AG09319 (cell line): Measurements from ENCODE around the gene TBC1D22A.

Source experiments
- DNase-seq: peaks from one replicate; pipeline ENCODE4 v3.0.0-alpha.2; 2010; ENCODE audit warnings: low read depth; ENCODE audit errors: extremely low read depth
- CTCF ChIP-seq: IDR thresholded peaks from 2 replicates; pipeline ENCODE4 v1.5.1; 2011; ENCODE audit warnings: low read depth, mild to moderate bottlenecking, inconsistent platforms, low read length, moderate library complexity

The TBC1D22A gene

GRCh38 chr22:46969961-46970360 lies 207.5 kb downstream of the TBC1D22A start:
- no peak for TF ChIP-seq CTCF
- no peak for DNase-seq

- no peak for TF ChIP-seq CTCF
- no peak for DNase-seq
Observed at GRCh38 chr22:46970411-46971098, 208.1 kb downstream of the TBC1D22A start.

GRCh38 chr22:46971099-46971763 lies 208.8 kb downstream of the TBC1D22A start:
- DNase-seq: no peak

GRCh38 chr22:46971764-46972125 lies 209.3 kb downstream of the TBC1D22A start:
- no peak for DNase-seq
- TF ChIP-seq CTCF: no peak

More at GRCh38 chr22:46971099-46971763, 208.8 kb downstream of the TBC1D22A start:
- no peak for TF ChIP-seq CTCF

GRCh38 chr22:46972256-46972655 lies 209.8 kb downstream of the TBC1D22A start:
- TF ChIP-seq CTCF: no peak
- DNase-seq: no peak

- no peak for DNase-seq
- no peak for TF ChIP-seq CTCF
Observed at GRCh38 chr22:46972901-46973831, 210.7 kb downstream of the TBC1D22A start.
